NT2/D1 (cell line): ENCODE measurements around the gene SMS.

Experiments
- DNase-seq: peaks from one replicate; pipeline ENCODE4 v3.0.0-alpha.2; 2011; ENCODE audit warnings: low read depth, low spot score
- H3K27me3 ChIP-seq: 2 replicates; pipeline ENCODE4 v1.6.0; 2011; ENCODE audit warnings: mild to moderate bottlenecking; ENCODE audit not compliant: insufficient read length, insufficient read depth
- H3K36me3 ChIP-seq: 2 replicates; pipeline ENCODE4 v1.6.1; 2011; ENCODE audit warnings: mild to moderate bottlenecking, low read length, mixed read lengths; ENCODE audit not compliant: insufficient read depth, insufficient read length
- H3K4me1 ChIP-seq: 2 replicates; pipeline ENCODE4 v1.5.1; 2011; ENCODE audit not compliant: insufficient read depth, insufficient read length
- H3K4me3 ChIP-seq: 2 replicates; pipeline ENCODE4 v1.5.1; 2011; ENCODE audit warnings: low read depth; ENCODE audit not compliant: insufficient read length
- H3K9ac ChIP-seq: 2 replicates; pipeline ENCODE4 v1.6.0; 2011; ENCODE audit warnings: low read depth; ENCODE audit not compliant: insufficient read length
- H3K9me3 ChIP-seq: 2 replicates; pipeline ENCODE4 v1.5.1; 2011; ENCODE audit warnings: mild to moderate bottlenecking, low read length; ENCODE audit not compliant: insufficient read depth
- SUZ12 ChIP-seq: IDR thresholded peaks from 2 replicates; pipeline ENCODE4 v1.6.1; 2011; ENCODE audit not compliant: insufficient read length, insufficient read depth; ENCODE audit errors: extremely low read depth
- YY1 ChIP-seq: IDR thresholded peaks from 2 replicates; pipeline ENCODE4 v1.6.1; 2011; ENCODE audit not compliant: insufficient read length, insufficient read depth
- ZNF274 ChIP-seq: IDR thresholded peaks from 2 replicates; pipeline ENCODE4 v1.6.1; 2011; ENCODE audit warnings: mild to moderate bottlenecking, low read depth, low read length

Gene SMS

GRCh38 chrX:21996872-21997455 is 56.5 kb downstream of the SMS start:
- Histone ChIP-seq H3K36me3 (peaks cover 39% of the 10 kb centered on the region), H3K27me3 (no peaks in the 10 kb centered on the region), H3K9me3 (no peaks in the 10 kb centered on the region), H3K9ac (no peak overlapping the region), H3K4me3 (no peak overlapping the region), H3K4me1 (peaks cover 3% of the 10 kb centered on the region)
- no peak for TF ChIP-seq SUZ12
- TF ChIP-seq YY1 = no peak
- no peak for TF ChIP-seq ZNF274
- no peak for DNase-seq

- Histone ChIP-seq H3K9ac (no peak overlapping the region), H3K27me3 (no peaks in the 10 kb centered on the region), H3K4me3 (no peak overlapping the region), H3K9me3 (no peaks in the 10 kb centered on the region), H3K4me1 (peaks cover 3% of the 10 kb centered on the region), H3K36me3 (peaks cover 29% of the 10 kb centered on the region)
- TF ChIP-seq SUZ12 (no peak), ZNF274 (no peak), YY1 (no peak)
- DNase-seq = no peak
These were observed 57.5 kb downstream of the SMS start for GRCh38 chrX:21998037-21998436.

- Histone ChIP-seq H3K36me3 (peaks cover 8% of the 10 kb centered on the region), H3K9ac (no peak overlapping the region), H3K4me3 (no peak overlapping the region), H3K27me3 (no peaks in the 10 kb centered on the region), H3K9me3 (no peaks in the 10 kb centered on the region), H3K4me1 (no peaks in the 10 kb centered on the region)
- no peak for DNase-seq
- TF ChIP-seq YY1 = no peak
- no peak for TF ChIP-seq SUZ12
- no peak for TF ChIP-seq ZNF274
These were observed 64.4 kb downstream of the SMS start for GRCh38 chrX:22004866-22005265.

- H3K36me3 ChIP-seq = no peaks in the 10 kb centered on the region
- DNase-seq = no peak
- H3K27me3 ChIP-seq = no peaks in the 10 kb centered on the region
- no peaks in the 10 kb centered on the region for H3K9me3 ChIP-seq
- H3K4me1 ChIP-seq = no peaks in the 10 kb centered on the region
- no peak overlapping the region for H3K9ac ChIP-seq
- no peak overlapping the region for H3K4me3 ChIP-seq
- TF ChIP-seq SUZ12 (no peak), YY1 (no peak), ZNF274 (no peak)
These were observed 71.5 kb downstream of the SMS start for GRCh38 chrX:22012051-22012450.

- Histone ChIP-seq H3K9ac (no peak overlapping the region), H3K9me3 (no peaks in the 10 kb centered on the region), H3K4me3 (no peak overlapping the region), H3K27me3 (no peaks in the 10 kb centered on the region), H3K36me3 (no peaks in the 10 kb centered on the region), H3K4me1 (no peaks in the 10 kb centered on the region)
- TF ChIP-seq SUZ12 (no peak), YY1 (no peak), ZNF274 (no peak)
- no peak for DNase-seq
These were observed 72.4 kb downstream of the SMS start for GRCh38 chrX:22012931-22013330.

GRCh38 chrX:22015139-22015750 is 74.7 kb downstream of the SMS start:
- no peak overlapping the region for H3K4me3 ChIP-seq
- no peak overlapping the region for H3K9ac ChIP-seq
- H3K27me3 ChIP-seq = no peaks in the 10 kb centered on the region
- TF ChIP-seq YY1 (no peak), ZNF274 (no peak), SUZ12 (no peak)
- H3K36me3 ChIP-seq = no peaks in the 10 kb centered on the region
- no peaks in the 10 kb centered on the region for H3K4me1 ChIP-seq
- DNase-seq = no peak
- H3K9me3 ChIP-seq = no peaks in the 10 kb centered on the region

- Histone ChIP-seq H3K4me1 (no peaks in the 10 kb centered on the region), H3K4me3 (no peak overlapping the region), H3K9ac (no peak overlapping the region), H3K9me3 (no peaks in the 10 kb centered on the region), H3K36me3 (no peaks in the 10 kb centered on the region), H3K27me3 (no peaks in the 10 kb centered on the region)
- DNase-seq = no peak
- TF ChIP-seq SUZ12 (no peak), YY1 (no peak), ZNF274 (no peak)
These were observed 81.3 kb downstream of the SMS start for GRCh38 chrX:22021751-22022324.
